VCaP (cell line): Measurements from ENCODE around the gene SIGLEC8.
"Not testable (repeated sequence)": the region's sequence is repeated elsewhere in the genome, so short reads cannot be mapped to it uniquely, and the experiment has no call there.

Source experiments
- H3K27ac ChIP-seq: fragments of 450-650 bp; 2 replicates; pipeline ENCODE4 v1.5.1; 2017
- TF ChIP-seq, protein P1 (sequence below): fragments of 450-650 bp; conservative IDR thresholded peaks from 2 replicates; pipeline ENCODE4 v1.5.1; 2017; ENCODE audit warnings: mild to moderate bottlenecking, moderate library complexity

Gene SIGLEC8

DNA sequence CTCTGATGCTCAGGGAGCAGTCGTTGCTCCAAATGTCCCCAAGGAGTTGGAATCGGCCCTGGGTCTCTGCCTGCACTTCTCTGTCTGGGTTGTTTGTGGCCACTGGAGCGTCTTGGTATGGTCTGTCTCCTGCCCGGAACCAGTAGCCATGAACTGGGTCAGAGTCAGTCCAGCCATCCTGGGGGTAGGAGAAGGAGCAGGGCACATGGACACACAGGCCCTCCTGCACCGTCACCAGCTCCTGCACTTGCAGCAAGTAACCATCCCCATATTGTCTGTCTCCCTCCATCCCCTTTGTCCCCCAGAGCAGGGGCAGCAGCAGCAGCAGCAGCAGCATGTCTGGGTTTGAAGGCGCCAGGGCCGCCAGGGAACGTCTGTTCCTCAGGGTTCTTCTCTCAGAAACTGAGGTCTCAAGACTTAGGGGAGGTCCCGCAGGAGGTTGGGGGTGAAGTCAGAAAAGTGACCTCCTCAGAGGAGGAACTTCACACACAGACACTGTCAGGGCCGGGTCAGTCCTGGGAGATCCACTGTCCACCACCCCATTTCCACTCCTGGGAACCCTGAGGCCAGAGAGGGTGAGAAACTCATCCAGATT, at the start of gene SIGLEC8:
TSS of gene SIGLEC8 (minus strand) at position 404 of the 595 bp plus-strand sequence. CDS start at position 337, 67 bp downstream.
- TF ChIP-seq, protein P1, sequence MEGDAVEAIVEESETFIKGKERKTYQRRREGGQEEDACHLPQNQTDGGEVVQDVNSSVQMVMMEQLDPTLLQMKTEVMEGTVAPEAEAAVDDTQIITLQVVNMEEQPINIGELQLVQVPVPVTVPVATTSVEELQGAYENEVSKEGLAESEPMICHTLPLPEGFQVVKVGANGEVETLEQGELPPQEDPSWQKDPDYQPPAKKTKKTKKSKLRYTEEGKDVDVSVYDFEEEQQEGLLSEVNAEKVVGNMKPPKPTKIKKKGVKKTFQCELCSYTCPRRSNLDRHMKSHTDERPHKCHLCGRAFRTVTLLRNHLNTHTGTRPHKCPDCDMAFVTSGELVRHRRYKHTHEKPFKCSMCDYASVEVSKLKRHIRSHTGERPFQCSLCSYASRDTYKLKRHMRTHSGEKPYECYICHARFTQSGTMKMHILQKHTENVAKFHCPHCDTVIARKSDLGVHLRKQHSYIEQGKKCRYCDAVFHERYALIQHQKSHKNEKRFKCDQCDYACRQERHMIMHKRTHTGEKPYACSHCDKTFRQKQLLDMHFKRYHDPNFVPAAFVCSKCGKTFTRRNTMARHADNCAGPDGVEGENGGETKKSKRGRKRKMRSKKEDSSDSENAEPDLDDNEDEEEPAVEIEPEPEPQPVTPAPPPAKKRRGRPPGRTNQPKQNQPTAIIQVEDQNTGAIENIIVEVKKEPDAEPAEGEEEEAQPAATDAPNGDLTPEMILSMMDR = no peak
- no peak within 1 kb of the TSS for H3K27ac ChIP-seq

DNA sequence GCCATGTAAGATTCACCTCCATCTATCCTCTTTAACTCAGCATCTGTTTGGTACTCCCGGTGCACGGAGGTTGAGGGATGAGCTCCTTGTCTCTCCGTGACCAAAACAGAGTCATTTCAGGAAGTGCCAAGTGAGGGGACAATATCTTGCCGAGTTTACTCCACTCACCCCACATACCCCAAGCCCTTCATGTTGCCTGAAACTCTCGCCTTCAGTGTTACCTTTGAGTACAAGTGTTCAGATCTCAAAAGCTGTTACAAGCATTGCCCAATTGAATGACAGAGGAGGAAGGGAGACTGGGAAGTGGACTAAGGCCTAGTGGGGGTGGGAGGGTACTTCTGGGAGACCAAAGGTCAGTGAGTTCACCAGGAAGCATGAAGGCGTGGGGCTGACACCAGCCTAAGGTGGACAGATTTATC, 49.4 kb upstream of the SIGLEC8 start:
- H3K27ac ChIP-seq = no peak overlapping the region
- TF ChIP-seq, protein P1 = no peak

DNA sequence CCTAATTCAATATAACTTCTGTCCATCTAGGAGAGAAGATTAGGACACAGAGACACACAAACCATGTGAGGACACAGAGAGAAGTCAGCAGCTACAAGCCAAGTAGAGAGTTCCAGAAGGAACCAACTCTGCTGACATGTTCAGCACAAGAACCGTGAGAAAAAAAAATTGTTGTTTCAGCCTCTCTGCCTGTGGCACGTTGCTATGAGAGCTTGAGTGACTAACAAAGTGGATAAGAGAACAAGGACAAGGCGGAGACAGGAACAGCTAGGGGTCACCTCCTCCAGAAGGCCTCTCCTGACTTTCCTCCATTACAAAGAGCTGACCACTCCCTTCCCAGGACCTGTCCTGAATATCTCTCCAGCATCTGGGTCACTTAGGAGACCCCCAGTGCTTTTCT, 48.9 kb upstream of the SIGLEC8 start:
- no peak overlapping the region for H3K27ac ChIP-seq
- TF ChIP-seq, protein P1 = no peak

DNA sequence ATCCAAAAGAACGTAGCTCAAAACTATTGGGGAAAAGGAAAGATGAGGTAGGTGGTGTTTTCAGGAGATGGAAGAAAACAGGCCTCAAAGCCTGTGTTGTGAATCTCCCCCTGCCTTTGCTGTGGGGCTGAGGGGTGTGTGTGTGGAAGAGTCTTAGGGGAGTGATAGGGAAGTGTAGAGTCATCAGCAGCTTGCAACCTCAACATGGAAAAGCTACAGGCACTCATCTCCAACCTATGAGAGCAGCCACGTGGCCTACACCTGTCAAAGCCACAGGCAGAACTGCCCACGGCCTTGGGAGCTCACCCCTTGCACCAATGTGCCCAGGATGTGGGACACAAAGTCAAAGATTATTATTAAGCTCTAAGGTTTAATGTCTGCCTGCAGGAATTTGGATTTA, 47.6 kb upstream of the SIGLEC8 start:
- TF ChIP-seq, protein P1 = no peak
- H3K27ac ChIP-seq = no peak overlapping the region

DNA sequence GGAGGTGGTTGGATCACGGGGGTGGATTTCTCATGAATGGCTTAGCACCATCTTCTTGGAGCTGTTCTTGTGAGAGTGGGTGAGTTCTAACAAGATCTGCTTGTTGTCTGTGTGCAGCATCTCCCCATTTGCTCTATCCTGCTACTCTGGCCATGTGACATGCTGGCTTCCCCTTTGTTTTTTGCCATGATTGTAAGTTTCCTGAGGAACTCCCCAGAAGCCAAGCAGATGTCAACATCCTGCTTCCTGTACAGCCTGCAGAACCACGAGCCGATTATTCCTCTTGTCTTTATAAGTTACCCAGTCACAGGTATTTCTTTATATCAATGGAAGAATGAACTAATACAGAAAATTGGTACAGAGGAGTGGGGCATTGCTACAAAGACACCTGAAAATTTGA, 45.6 kb upstream of the SIGLEC8 start:
- no peak overlapping the region for H3K27ac ChIP-seq

DNA sequence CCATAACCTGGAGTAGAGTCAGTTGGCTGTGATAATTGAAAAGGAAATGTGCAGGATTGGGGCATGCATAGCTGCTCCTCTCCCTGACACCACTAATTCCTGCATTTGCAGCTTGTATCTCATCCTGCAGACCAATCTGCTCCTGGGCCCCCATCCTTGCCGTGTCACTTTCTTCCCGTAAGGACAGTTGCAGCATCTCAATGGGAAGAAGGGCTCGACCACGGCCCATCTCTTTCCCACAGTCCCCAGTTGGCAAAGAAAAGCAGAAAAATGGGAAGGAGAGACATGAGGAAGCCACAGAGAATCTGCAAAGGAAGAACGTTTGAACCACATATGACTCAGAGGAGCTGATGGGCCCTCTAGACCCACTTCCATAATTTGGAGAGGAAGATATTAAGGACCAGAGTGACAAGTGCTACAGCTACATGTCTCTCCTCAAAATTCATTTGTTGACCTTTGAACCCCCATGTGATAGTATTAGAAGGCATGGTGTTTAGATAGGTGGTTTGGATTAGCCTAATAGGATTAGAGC, 45.1 kb upstream of the SIGLEC8 start:
- TF ChIP-seq, protein P1 = no peak
- H3K27ac ChIP-seq = no peak overlapping the region

More for the DNA sequence above, 45.6 kb upstream of the SIGLEC8 start:
- TF ChIP-seq, protein P1 = no peak

DNA sequence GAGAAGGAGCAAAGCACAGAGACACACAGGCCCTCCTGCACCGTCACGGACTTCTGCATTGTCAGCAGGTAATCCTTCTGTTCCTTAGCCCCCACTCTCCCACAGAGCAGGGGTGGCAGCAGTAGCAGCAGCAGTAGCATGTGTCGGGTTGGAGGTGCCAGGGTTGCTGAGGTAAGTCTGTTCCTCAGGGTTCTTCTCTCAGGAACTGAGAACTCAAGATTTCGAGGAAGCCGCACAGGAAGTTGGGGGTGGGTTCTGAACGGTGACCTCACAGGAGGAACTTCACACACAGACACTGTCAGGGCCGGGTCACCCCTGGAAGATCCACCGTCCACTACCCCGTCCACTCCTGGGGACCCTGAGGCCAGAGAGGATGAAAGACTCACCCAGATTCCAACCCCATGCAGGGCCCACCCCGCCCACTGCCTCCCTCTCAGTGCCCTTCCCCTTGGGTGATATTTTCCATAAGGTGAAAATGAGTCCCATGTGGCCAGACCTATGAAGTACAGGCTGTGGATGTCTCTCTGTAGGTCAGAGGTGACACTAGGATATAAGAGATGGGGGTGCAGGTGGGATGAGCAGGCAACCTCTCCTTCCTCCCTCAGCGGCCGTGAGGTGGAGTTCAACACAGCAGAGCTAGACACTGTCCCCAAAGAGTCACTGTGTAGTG, 43.5 kb upstream of the SIGLEC8 start, which contains the start of gene SIGLEC12:
TSS of gene SIGLEC12 (minus strand) at position 207 of the 670 bp plus-strand sequence. CDS start at position 140, 67 bp downstream.
- H3K27ac ChIP-seq = no peak within 1 kb of the TSS
- TF ChIP-seq, protein P1 = no peak

DNA sequence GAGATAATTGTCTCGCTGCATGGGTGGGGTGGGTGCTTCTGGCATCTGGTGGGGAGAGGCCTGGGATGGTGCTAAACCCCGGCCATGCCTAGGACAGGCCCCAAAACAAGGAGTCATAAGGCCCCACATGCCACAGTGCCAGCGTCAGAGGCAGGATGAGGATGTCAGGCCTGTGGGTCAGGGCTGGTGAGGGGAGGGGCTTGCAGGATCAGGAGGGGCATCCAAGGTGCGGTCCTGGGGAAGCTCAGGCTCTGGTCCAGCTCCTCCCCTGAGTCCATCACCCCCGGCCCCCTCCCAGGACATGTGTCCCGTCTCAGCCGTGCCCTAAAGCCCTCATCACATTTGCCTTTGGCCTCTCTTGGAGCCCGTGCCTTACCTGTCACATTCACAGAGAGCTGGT, 42.7 kb upstream of the SIGLEC8 start:
- not testable (repeated sequence) for H3K27ac ChIP-seq
